K562 (cell line): ENCODE data around the gene HIVEP3. TPM values are rescaled to one million over a fixed set of nuclear protein-coding genes. Genes with fewer than 3 reads are reported as not detected.

Experiments used
- ATAC-seq: fragments of 200-7000 bp; cut with Tn5 transposase; 3 replicates; pipeline ENCODE4 v1.9.1; 2020; ENCODE audit warnings: moderate library complexity
- BruUV-seq: library from RNA; stranded (reverse); fragments of 400-500 nt; replicated peaks from 2 replicates; lab custom pipeline; 2021; lab: Mats Ljungman, UMichigan
- CTCF ChIA-PET: fragments of 300-600 bp; formaldehyde crosslinking; extraction: SDS; loops from one replicate; lab custom pipeline; 2021; ENCODE audit warnings: low intra/inter-chr PET ratio; lab: Yijun Ruan, JAX
- POLR2A ChIA-PET: fragments of 300-600, 350-650 bp; sonication (Branson Sonifier 250); formaldehyde crosslinking; extraction: SDS; loops from one replicate; lab custom pipeline; 2021; ENCODE audit warnings: antibody characterized with exemption, inconsistent platforms; lab: Yijun Ruan, JAX
- DNase-seq, 4 experiments: peaks; one replicate each; pipeline versions ENCODE4 v3.0.0 to v3.0.0-alpha.2; 2011 to 2018; ENCODE audit warnings: low spot score in 3 of 4, mixed read lengths in 3 of 4; ENCODE audit errors: extremely low read depth in 1 of 4
- FAIRE-seq: peaks from 2 replicates; lab custom pipeline; 2011; peaks lifted over from hg19 to GRCh38; lab: Jason Lieb, UNC
- H2AFZ ChIP-seq: 2 replicates; pipeline ENCODE4 v1.6.0; 2011; ENCODE audit warnings: low read depth, low read length, control low read depth, inconsistent platforms
- H3K27ac ChIP-seq: fragments of 200-600 bp; 3 replicates; pipeline ENCODE4 v1.8.0; 2011; ENCODE audit warnings: low read depth, mild to moderate bottlenecking, control low read depth, inconsistent platforms, low read length, moderate library complexity, mixed read lengths; ENCODE audit errors: extremely low read depth
- H3K27me3 ChIP-seq, 2 experiments: fragments of 300-600 bp in 1 of 2; 2 replicates in 1 of 2; 3 replicates in 1 of 2; pipeline versions ENCODE4 v1.6.0 to v1.8.0; 2011; ENCODE audit warnings: inconsistent platforms in 2 of 2, low read length in 2 of 2, mild to moderate bottlenecking in 1 of 2, mixed read lengths in 1 of 2, moderate library complexity in 1 of 2; ENCODE audit not compliant: control insufficient read depth in 2 of 2, insufficient read depth in 2 of 2
- H3K36me3 ChIP-seq: fragments of 300-600 bp; 3 replicates; pipeline ENCODE4 v1.8.0; 2011; ENCODE audit warnings: mild to moderate bottlenecking, low read length, inconsistent platforms; ENCODE audit not compliant: control insufficient read depth, insufficient read depth
- H3K4me1 ChIP-seq, 2 experiments: fragments of 200-600 bp in 1 of 2; replicated peaks in 1 of 2; 2 replicates in 1 of 2; 3 replicates in 1 of 2; pipeline versions ENCODE4 v1.5.1 to v1.8.0; 2011; ENCODE audit warnings: inconsistent platforms in 2 of 2, low read length in 2 of 2, mild to moderate bottlenecking in 1 of 2, mixed read lengths in 1 of 2, moderate library complexity in 1 of 2; ENCODE audit not compliant: control insufficient read depth in 2 of 2, insufficient read depth in 2 of 2
- H3K4me2 ChIP-seq: 2 replicates; pipeline ENCODE4 v1.6.1; 2011; ENCODE audit warnings: low read length, control low read depth, inconsistent platforms, mixed read lengths; ENCODE audit not compliant: insufficient read depth
- H3K4me3 ChIP-seq: fragments of 200-600 bp; sonication (generic), shearing (Covaris generic); 2 replicates; pipeline ENCODE4 v1.5.1; 2016; ENCODE audit warnings: control low read depth, inconsistent platforms
- H3K79me2 ChIP-seq: fragments of 200-600 bp; 3 replicates; pipeline ENCODE4 v1.8.0; 2011; ENCODE audit warnings: low read length, inconsistent platforms; ENCODE audit not compliant: control insufficient read depth, insufficient read depth
- H3K9ac ChIP-seq, 2 experiments: 2 replicates each; pipeline versions ENCODE4 v1.6.0 to v1.6.1; 2011; ENCODE audit warnings: low read depth in 2 of 2, low read length in 2 of 2, control low read depth in 1 of 2, inconsistent platforms in 1 of 2, mild to moderate bottlenecking in 1 of 2, mixed read lengths in 1 of 2; ENCODE audit not compliant: insufficient read depth in 1 of 2
- H3K9me1 ChIP-seq: one replicate; pipeline ENCODE4 v1.6.0; 2011; ENCODE audit warnings: inconsistent platforms, mild to moderate bottlenecking, low read length, moderate library complexity; ENCODE audit not compliant: control insufficient read depth, insufficient read depth
- H3K9me3 ChIP-seq: replicated peaks from 2 replicates; pipeline ENCODE4 v1.5.1; 2011; ENCODE audit warnings: low read depth, low read length, inconsistent platforms; ENCODE audit not compliant: control insufficient read depth, insufficient read depth
- H4K20me1 ChIP-seq: replicated peaks from 2 replicates; pipeline ENCODE4 v1.6.1; 2011; ENCODE audit warnings: low read length, inconsistent platforms, mixed read lengths; ENCODE audit not compliant: control insufficient read depth, insufficient read depth
- CREM ChIP-seq: IDR thresholded peaks from 2 replicates; pipeline ENCODE4 v1.6.1; 2014; ENCODE audit warnings: antibody characterized with exemption, low read depth
- EP400 ChIP-seq: fragments of 450-650 bp; IDR thresholded peaks from 2 replicates; pipeline ENCODE4 v1.6.1; 2017; ENCODE audit warnings: antibody characterized with exemption, mild to moderate bottlenecking, moderate library complexity
- OTX1 ChIP-seq: fragments of 450-650 bp; formaldehyde crosslinking; IDR thresholded peaks from 2 replicates; pipeline ENCODE4 v1.4.0; 2022; ENCODE audit warnings: mild to moderate bottlenecking
- RBM14 ChIP-seq: fragments of 200-400 bp; formaldehyde crosslinking; IDR thresholded peaks from 2 replicates; pipeline ENCODE4 v1.6.1; 2018; ENCODE audit warnings: low read depth, mild to moderate bottlenecking, low read length, moderate library complexity, borderline replicate concordance; ENCODE audit not compliant: insufficient read depth
- SMC3 ChIP-seq: conservative IDR thresholded peaks from 2 replicates; pipeline ENCODE4 v1.6.1; 2011; ENCODE audit warnings: low read depth, low read length, improper control_type of control experiment; ENCODE audit not compliant: insufficient read depth
- TCFL5 ChIP-seq: fragments of 250-450 bp; sonication (Bioruptor Pico); conservative IDR thresholded peaks from 2 replicates; pipeline ENCODE4 v1.6.1; 2021; ENCODE audit warnings: mild to moderate bottlenecking, moderate library complexity, matching md5 sums
- ZNF445 ChIP-seq: fragments of 250-450 bp; sonication (Bioruptor Pico); IDR thresholded peaks from 2 replicates; pipeline ENCODE4 v1.4.0; 2020; ENCODE audit warnings: low read depth, mild to moderate bottlenecking, moderate library complexity
- ZNF57 ChIP-seq: fragments of 450-650 bp; formaldehyde crosslinking; IDR thresholded peaks from 2 replicates; pipeline ENCODE4 v1.4.0; 2020; ENCODE audit warnings: mild to moderate bottlenecking, moderate library complexity
- ZNF707 ChIP-seq: fragments of 250-450 bp; sonication (Bioruptor Pico); conservative IDR thresholded peaks from 2 replicates; pipeline ENCODE4 v1.8.0; 2022; ENCODE audit warnings: inconsistent platforms, mild to moderate bottlenecking, moderate library complexity
- WGBS: fragments of 100-300 bp; shearing (Covaris generic); methylation state at CpG from one replicate; pipeline ENCODE4 v1.1.6; 2016; ENCODE audit warnings: low coverage, mixed read lengths; ENCODE audit not compliant: insufficient coverage; ENCODE audit errors: missing lambda C conversion rate; 5-methylcytosine and 5-hydroxymethylcytosine counted together
- in situ Hi-C: fragments of 300-500 bp; cut with MboI; formaldehyde crosslinking; loops from 4 replicates; pipeline ENCODE4 v1.15.0; 2018; ENCODE audit warnings: inconsistent platforms, mixed read lengths
- intact Hi-C: fragments of 100-400 bp; cut with micrococcal nuclease; formaldehyde crosslinking; loops from 2 replicates; pipeline ENCODE4 v1.14.2; 2022
- polyA plus RNA-seq, 8 experiments: library from polyadenylated mRNA; depleted of rRNA in 4 of 8; stranded (reverse) in 5 of 8; unstranded in 3 of 8; fragments of >200 nt; fragmentation: Nextera tagmentation in 2 of 8; fragmentation: Illumina TruSeq in 1 of 8; extraction: Ambion mirVana in 2 of 8; extraction: Trizol in 1 of 8; gene quantifications; 2 replicates each; pipeline versions ENCODE4 v1.2.1 to v1.2.3, GENCODE V29; 2011 to 2014; ENCODE audit warnings: inconsistent platforms in 1 of 8, missing spikeins in 1 of 8
- total RNA-seq, 7 experiments: library from RNA; depleted of rRNA in 6 of 7; stranded (reverse); fragments of >200 nt in 6 of 7; fragmentation: Illumina TruSeq in 2 of 7; extraction: Trizol in 2 of 7; gene quantifications; 2 replicates each; pipeline versions ENCODE4 v1.2.1 to v1.2.3, GENCODE V29; 2011 to 2021; ENCODE audit warnings: low replicate concordance in 1 of 7
- TF ChIP-seq, protein P1 (sequence below): fragments of 250-450 bp; sonication (Bioruptor Pico); IDR thresholded peaks from 2 replicates; pipeline ENCODE4 v1.4.0; 2020
- TF ChIP-seq, protein P2 (sequence below): fragments of 450-650 bp; IDR thresholded peaks from 2 replicates; pipeline ENCODE4 v1.6.1; 2016
- TF ChIP-seq, protein P3 (sequence below): fragments of 250-450 bp; sonication (Bioruptor Pico); IDR thresholded peaks from 2 replicates; pipeline ENCODE4 v1.5.1; 2021; ENCODE audit warnings: mild to moderate bottlenecking

The HIVEP3 gene
- total and polyA plus RNA-seq, 9 of the 15 experiments (the other 6 are each of a cell fraction or from before 2014, with no cell fraction given): 0.09 to 0.58 (median 0.34) TPM; not detected in 1

DNA sequence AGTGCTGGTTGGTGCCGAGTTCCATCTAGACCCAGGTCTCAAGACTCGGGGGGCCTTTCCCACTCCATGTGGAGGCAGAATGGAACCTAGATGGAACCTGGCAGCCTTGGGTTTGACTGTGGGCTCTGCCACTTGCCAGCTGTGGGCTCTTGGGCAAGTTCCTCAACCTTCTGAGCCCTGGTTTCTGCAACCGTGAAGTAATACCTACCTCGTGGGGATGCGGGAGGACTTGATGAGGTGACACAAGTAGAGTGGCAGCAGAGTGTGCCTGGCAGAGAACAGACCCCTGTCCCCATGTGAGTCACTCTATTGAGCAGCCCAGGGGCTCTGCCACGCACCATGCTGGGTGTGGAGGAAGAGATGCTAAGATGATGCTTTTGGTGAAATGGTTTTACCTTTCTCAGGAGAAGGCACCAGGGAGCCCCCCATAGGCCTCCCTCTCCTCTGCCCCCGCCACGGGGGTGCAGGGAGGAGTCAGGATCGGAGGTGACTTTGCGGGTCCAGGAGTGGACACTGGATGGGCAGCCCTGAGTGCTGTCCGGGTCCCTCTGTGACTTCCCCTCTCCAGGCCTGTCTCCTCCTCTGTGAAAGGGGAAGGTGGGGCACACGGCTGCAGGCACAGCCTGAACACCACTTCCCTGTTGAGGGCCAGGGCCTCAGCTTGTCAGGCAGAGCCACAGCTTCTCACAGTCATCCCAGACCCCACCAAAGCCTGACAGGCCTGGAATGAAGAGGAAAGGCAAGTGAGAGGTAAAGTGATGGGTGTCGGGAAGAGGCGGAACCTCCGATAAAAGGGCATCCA, 397.6 kb downstream of the HIVEP3 start:
- FAIRE-seq (no peak), DNase-seq (no peak)
- H3K9me3 ChIP-seq: no peaks in the 10 kb centered on the region

More for the DNA sequence above, 397.6 kb downstream of the HIVEP3 start:
- no peak overlapping the region for H3K4me2 ChIP-seq
- no TSS peak for BruUV-seq
- no peaks in the 10 kb centered on the region for H3K36me3 ChIP-seq
- WGBS: 2% methylated on average over 15 of the region's 15 CpGs
- ChIA-PET CTCF (no interaction called here), POLR2A (no interaction called here)
- no peaks in the 10 kb centered on the region for H3K9me1 ChIP-seq
- in situ Hi-C loops (no loop called here), intact Hi-C loops (no loop called here)
- no peak overlapping the region for H2AFZ ChIP-seq
- no peak for ATAC-seq
- no peak overlapping the region for H3K27ac ChIP-seq
- H3K79me2 ChIP-seq: no peaks in the 10 kb centered on the region
- peaks cover 0 to 12% of the 10 kb centered on the region in 2 experiments; a peak in 2 of 5 replicates for H3K4me1 ChIP-seq
- TF ChIP-seq CREM (no peak), EP400 (no peak), ZNF445 (CRISPR knock-in tag) (no peak), ZNF707 (CRISPR knock-in tag) (no peak), RBM14 (no peak), OTX1 (CRISPR knock-in tag) (no peak), TCFL5 (CRISPR knock-in tag) (no peak), ZNF57 (CRISPR knock-in tag) (no peak), SMC3 (no peak)
- TF ChIP-seq, protein P1, sequence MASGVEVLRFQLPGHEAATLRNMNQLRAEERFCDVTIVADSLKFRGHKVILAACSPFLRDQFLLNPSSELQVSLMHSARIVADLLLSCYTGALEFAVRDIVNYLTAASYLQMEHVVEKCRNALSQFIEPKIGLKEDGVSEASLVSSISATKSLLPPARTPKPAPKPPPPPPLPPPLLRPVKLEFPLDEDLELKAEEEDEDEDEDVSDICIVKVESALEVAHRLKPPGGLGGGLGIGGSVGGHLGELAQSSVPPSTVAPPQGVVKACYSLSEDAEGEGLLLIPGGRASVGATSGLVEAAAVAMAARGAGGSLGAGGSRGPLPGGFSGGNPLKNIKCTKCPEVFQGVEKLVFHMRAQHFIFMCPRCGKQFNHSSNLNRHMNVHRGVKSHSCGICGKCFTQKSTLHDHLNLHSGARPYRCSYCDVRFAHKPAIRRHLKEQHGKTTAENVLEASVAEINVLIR (CRISPR knock-in tag): no peak
- TF ChIP-seq, protein P2, sequence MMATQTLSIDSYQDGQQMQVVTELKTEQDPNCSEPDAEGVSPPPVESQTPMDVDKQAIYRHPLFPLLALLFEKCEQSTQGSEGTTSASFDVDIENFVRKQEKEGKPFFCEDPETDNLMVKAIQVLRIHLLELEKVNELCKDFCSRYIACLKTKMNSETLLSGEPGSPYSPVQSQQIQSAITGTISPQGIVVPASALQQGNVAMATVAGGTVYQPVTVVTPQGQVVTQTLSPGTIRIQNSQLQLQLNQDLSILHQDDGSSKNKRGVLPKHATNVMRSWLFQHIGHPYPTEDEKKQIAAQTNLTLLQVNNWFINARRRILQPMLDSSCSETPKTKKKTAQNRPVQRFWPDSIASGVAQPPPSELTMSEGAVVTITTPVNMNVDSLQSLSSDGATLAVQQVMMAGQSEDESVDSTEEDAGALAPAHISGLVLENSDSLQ: no peak
- TF ChIP-seq, protein P3, sequence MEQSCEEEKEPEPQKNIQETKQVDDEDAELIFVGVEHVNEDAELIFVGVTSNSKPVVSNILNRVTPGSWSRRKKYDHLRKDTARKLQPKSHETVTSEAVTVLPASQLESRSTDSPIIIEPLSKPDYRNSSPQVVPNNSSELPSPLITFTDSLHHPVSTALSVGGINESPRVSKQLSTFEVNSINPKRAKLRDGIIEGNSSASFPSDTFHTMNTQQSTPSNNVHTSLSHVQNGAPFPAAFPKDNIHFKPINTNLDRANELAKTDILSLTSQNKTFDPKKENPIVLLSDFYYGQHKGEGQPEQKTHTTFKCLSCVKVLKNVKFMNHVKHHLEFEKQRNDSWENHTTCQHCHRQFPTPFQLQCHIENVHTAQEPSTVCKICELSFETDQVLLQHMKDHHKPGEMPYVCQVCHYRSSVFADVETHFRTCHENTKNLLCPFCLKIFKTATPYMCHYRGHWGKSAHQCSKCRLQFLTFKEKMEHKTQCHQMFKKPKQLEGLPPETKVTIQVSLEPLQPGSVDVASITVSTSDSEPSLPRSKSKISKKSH (CRISPR knock-in tag): no peak
- H3K9ac ChIP-seq: no peak overlapping the region
- no peak overlapping the region for H3K4me3 ChIP-seq
- H3K27me3 ChIP-seq: peaks cover 22 to 69% of the 10 kb centered on the region in 2 experiments; a peak in 4 of 5 replicates
- peaks cover 12% of the 10 kb centered on the region; the same call in 1 of the 2 replicates for H4K20me1 ChIP-seq
